NCI-H2081 (cell line): ENCODE data around the gene MCTP2.
"Not testable (repeated sequence)": the region's sequence is repeated elsewhere in the genome, so short reads cannot be mapped to it uniquely, and the experiment has no call there.

Experiments
- DNase-seq, 2 experiments: peaks; one replicate each; lab custom pipeline; 2025; lab: John Stamatoyannopoulos, UW

MCTP2 gene

DNA sequence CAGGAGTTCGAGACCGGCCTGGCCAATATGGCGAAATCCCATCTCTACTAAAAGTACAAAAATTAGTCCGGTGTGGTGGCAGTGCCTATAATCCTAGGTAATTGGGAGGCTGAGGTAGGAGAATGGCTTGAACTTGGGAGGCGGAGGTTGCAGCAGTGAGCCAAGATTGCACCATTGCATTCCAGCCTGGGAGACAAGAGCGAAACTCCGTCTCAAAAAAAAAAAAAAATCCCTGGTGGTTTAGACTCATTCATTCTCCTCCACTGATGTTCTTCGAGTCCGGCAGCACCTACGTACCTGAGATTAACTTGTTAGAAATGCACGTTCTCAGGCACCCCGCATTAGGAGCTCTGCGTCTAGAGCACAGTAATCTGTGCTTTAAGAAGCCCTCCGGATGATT is 3.7 kb downstream of the MCTP2 start:
- DNase-seq, result no peak

DNA sequence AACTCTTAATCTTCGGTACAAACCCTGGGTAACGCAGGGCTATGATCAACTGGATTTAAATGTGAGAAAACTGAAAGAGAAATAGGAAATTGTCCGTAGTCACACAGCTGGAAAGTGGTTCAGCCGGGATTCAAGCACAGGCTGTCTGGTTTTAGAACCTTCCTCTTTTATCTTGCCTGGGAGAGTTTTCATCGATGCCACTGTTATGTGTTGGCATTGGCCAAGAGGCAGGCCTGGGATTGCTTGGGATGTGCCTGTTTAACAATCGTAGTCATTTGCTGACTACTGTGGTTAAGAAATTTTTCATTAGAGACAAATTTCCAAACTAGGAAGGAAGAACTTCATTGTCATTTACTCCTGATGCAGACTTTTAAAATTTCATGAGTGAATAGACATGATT is 4.3 kb downstream of the MCTP2 start:
- no peak for DNase-seq

DNA sequence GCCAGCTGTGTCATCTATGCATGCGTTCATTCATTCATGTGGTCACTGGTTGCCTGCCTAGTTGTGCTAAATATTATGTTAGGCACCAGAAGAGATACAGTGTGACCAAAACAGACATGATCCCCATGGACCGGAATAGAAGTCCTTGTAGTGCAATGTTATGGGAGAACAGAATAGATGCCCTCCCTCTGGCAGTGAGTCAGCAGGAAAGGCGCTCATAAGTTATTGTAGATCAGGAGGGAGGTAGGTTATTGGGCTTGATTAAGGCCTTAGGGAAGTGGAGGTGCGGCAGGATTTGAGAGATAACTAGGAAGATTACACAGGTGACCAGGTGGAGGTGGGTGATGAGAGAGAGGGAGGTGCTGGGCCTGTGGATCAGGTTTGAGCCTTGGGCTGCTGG is 5.2 kb downstream of the MCTP2 start:
- no peak for DNase-seq

DNA sequence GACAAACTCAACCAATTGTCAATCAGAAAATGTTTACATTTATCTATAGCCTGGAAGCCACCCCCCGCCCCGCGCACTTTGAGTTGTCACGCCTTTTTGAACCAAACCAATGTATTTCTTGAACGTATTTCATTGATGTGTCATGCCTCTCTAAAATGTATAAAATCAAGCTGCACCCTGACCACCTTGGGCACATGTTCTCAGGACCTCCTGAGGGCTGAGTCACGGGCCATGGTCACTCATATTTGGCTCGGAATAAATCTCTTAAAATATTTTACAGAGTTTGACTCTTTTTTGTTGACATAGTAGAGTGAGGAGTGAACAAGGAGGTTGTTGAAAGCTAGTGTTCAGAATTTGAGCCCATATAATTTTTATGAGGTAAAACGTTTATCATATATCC is 6.5 kb downstream of the MCTP2 start:
- no peak for DNase-seq

DNA sequence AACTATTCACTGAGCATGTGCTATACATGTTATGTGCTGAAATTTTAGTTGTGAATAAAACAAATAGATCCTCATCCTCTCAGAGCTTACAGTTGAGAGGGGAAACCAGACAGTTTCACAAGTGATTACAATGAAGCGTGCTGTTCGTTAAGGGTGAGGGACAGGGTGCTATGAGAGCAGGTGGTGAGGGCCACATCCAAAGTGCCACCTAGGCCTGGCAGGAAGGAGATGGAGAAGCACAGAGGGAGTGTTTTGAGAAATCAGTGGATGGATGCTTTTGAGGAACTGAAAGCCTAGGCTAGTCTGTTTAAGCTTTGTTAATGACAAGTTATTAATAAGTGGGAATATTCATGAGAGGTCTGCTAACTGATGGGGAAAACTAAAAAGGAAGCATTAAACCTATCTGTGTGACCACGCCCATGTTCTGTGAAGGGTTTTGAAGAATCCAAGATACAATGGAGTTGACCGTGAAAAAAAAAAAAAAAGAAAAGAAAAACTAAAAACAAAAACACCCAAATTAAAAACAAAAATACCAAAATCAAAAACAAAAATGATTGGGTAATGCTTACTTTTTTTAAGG is 7.3 kb downstream of the MCTP2 start:
- no peak for DNase-seq

DNA sequence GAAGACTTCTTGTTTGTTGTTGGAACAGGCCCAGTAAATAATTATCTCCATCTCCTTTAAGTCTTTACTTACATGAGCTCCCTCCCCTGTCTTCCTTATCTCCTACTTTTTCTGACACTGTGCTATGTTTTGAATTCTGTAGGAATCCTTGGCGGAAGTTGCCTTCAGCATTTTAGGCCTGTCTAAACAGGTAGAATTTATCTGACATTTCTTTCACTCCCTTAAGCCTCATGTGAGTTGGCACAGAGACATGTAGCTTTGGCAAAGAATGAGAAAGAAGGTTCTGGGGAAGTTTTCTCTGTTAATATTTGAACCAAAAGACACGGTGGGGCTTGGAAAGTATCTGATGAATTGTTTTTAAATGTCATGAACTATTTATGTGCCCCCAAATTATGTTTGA is 8.1 kb downstream of the MCTP2 start:
- DNase-seq, result no peak

DNA sequence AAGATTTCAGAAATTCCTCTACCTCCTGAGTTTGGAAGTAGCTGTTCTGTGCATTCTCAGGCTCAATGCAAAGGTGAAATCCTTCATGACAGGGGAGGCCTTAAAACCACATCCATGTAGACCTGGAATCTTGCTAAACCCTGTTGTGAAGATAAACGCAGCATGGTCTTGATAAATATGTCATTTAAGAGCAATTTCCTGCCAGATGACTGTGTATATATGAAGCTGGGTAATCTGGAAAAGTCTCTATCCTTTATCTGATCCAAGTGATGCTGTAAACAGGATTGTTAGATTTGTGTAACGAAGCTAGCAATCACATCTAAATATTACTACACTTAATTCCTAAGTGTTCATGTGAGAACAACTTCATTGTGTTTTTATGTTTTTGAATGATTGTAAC is 9.1 kb downstream of the MCTP2 start:
- no peak for DNase-seq

DNA sequence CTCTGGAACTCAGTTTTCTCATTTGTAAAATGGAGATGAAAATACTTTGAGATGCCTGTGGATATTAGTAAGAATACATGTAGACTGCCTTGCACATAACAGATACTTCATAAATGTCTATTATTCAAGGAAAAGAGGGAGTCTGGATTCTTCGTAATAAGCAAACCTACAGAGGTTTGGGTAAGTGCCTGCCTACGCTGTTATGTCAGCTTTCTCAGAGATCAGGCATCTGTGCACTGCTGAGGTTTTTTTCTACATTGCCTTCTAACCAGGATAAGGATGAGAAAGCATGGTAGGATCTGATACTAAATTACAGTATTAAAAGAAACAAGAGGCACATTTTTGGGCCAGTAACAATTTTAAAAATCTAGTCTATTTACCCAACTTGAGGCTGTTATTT is 10.9 kb downstream of the MCTP2 start:
- no peak for DNase-seq

DNA sequence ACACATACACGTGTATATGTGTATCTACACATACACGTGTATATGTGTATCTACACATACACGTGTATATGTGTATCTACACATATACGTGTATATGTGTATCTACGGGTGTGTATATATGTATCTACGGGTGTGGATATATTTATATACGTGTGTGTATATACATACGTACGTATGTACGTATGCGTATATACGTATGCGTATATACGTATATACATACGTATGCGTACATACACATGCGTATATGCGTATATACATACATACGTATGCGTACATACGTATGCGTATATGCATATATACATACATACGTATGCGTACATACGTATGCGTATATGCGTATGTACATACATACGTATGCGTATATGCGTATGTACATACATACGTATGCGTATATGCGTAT is 11.6 kb downstream of the MCTP2 start:
- not testable (repeated sequence) for DNase-seq

DNA sequence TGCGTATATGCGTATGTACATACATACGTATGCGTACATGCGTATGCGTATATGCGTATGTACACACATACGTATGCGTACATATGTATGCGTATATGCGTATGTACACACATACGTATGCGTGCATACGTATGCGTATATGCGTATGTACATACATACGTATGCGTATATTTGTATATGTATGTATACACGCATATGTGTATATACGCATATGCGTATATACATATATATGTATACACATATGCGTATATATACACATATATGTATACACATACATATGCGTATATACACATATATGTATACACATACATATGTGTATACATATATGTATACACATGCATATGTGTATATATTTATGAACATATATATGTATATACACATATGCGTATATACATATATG is 12.1 kb downstream of the MCTP2 start:
- no peak for DNase-seq

DNA sequence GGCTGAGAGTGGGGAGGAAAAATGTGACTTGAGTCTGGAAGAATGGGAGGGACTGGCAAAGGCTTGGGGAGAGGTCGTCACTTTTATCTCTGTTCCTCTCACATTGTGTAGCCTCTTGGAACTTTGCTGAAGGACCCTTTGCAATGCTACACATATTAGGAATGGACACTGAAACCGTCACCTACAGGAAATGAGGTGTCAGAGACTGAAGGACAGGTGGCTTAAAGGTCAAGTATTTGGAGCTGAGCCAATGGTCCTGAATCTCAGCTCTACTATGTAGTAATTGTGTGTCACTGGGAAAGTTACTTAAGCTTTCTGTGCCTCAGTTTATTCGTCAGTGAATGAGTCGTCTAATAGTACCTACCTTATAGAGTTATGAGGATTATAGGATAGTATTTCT is 14.7 kb downstream of the MCTP2 start:
- no peak for DNase-seq

DNA sequence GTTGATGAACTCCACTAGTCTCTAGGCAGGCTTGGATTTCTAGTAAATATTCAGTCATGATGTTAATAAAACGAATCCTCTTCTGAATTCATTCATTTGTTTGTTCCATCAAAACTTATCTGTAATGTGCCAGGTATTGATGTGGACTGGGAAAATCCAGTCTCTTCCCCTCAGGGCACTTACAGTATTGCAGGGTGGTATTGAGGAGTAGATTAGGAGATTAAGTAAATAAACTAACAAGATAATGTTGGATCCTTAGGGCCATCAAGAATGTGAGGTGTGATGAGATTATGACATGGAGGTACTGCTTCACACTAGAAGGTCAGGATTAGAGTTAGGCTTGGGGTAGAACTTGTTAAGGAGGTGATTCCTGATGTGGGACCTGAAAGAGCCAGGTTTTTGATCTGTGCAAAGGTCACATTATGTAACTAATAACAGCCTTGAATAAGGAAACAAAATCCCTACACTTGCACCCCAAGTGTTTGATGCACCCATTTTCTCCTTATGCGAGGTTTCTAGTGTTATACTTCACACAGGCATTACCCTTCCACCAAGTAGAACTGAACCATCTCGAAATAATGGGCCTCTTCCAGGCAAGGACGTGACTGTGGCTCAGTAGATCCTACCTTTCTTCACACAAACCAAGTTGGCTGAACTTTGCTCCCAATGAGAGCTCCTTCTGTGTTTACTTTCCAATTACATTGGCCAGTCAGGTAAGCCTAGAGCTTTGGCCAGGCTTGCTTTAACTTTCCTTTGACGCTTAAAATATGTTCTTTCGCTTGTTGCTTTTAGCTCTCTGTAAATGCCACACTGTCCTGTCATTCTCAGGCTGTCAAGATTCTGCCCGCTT is 16.7 kb downstream of the MCTP2 start:
- DNase-seq, result no peak

DNA sequence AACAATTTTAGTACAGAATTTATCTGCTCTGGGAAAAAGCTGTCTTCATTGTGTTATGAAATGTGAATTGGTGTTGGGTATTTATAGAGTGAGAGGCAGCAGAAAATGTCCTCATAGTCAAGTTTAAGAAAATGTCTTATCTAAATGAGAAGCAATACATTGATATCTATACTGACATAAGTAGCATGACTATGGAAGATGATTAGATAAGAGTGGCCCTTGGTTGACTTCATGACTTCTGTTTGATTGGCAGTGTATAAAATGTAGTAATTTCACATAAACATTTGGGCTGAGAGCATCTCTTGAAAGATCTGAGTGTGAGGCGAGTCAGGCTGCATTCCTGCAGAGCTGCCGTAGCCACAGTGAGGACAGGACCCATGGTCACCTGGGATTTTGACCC is 19.4 kb downstream of the MCTP2 start:
- no peak for DNase-seq

DNA sequence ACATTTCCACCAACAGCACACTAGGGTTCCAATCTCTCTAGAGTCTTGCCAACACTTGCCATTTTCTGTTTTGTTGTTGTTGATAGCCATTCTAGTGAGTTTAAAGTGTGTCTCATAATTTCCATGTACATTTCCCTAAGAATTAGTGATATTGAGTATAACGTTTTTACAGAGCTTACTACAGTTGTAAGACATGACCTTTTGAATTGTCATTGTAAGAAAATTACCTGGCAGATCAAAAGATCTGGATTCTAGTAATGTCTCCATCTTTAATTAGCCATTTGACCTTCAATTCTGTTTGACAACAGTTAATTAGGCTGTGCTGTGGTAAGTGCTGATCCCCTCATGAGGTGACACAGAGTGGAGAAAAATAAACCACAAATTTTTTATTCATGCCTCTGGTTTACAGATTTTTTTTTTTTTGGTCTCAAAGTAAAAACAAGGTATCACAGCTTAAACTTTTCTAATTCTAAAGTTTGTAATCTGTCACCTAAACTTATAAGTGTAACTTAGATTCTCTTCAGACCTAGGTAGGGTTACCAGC is 20.9 kb downstream of the MCTP2 start:
- DNase-seq, result no peak

DNA sequence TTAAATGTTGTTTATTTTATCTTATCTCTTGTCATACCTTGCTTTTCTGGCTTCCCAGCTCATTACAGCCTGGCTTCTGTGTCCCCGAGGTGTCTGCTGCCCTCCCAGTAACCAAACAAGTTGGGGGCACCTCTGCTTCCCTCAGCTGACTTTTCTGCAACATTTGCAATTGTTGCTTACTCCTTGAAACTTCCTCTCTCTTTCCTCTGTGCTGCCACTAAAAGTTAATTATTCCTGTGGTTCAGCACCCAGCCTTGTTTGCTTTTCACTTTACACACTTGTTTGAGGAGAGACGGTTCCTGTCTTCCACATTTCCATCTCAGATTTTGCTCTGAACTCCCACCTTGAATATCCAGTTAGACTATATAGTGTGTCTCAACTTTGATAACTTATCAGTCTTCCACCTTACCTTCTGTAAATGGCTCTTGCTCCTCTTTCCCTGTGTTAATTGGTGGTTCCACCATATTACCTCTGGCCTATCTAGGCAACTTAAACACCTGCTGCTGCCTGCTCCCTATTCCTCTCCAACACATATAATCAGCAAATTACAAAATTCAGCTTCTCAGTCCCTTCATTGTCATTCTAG is 21.6 kb downstream of the MCTP2 start:
- DNase-seq, result no peak

DNA sequence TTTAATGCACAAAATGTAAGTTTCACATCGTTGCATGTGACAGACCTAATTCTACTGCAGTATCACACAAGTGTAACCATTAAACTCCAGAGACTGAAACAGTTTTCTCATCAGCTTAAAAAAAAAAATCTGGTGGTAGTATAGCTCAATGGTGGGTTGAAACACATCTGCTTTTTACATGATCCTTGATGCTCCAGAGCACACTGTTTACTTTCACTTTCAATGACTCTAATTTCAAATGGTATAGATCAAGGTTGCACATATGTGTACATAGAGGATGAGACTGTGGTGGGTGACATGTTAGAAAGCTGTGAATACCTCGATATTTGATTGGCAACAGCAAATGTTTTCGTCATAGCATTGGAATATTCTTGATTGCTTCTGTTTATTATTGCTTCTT is 22.4 kb downstream of the MCTP2 start:
- no peak for DNase-seq

DNA sequence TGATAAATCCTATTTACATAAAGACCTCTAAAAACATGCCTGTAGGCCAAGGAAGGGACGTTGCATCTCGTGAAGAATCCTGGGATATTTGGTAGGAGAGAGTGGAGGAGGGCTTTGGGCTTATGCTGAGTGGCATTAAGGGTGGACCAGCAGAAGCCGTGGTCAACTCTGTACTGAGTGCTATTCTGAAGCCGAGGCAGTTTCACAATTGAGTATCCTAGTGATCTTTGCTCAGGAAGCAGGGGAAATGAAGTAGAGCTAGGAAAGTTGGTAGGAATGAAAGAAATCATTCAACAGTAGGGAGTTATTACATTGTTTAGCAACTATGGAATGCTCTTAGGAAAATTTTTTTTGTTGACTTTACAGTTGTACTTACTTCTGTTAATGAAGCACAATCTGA is 24.2 kb downstream of the MCTP2 start:
- DNase-seq, result no peak

DNA sequence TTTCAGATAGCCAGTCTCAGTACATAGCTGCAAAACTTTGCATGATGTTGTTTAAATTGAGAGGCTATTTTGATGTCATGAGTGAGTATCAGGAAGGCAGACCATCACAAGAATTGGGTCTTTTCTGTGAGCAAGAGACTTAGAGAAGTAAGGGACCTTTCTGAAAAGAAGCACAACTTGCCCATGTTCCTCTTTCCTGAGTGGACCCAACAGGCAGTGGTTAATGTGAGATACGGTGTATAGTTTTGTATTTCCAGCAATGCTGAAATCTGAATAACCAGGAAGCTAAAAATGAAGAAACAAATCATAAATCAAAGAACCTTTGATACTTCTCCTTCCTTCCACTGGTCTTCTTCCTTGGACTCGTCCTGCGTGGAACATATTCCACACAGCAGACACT is 25.1 kb downstream of the MCTP2 start:
- DNase-seq, result no peak

DNA sequence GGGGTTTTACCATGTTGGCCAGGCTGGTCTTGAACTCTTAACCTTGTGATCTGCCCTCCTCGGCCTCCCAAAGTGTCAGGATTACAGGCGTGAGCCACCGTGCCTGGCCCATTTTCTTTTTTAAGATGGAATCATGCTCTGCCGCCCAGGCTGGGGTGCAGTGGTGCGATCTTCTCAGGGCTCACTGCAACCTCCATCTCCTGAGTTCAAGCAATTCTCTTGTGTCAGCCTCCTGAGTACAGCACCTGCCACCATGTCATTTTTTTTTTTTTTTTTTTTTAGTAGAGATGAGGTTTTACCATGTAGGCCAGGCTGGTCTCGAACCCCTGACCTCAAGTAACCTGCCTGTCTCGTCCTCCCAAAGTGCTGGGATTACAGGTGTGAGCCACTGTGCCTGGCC is 26.4 kb downstream of the MCTP2 start:
- not testable (repeated sequence) for DNase-seq

DNA sequence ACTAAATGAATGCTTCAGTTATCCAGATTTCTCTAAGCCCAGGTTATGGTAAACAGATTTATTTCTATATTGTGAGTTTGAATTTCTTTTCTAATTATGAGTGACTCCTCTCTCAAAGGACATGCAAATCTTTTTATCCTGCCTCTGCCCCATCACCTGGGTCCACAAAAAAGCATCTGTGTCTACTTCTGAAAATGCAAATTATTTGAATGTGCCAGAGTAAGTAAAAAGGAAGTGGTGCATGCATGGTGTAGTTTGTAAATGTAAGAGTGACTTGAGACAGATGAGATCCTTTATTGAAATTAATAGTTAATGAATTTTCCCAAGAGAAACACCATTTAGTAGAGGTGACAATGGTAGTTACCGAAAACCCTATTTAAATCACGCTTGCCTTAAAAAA is 26.9 kb downstream of the MCTP2 start:
- DNase-seq, result no peak

DNA sequence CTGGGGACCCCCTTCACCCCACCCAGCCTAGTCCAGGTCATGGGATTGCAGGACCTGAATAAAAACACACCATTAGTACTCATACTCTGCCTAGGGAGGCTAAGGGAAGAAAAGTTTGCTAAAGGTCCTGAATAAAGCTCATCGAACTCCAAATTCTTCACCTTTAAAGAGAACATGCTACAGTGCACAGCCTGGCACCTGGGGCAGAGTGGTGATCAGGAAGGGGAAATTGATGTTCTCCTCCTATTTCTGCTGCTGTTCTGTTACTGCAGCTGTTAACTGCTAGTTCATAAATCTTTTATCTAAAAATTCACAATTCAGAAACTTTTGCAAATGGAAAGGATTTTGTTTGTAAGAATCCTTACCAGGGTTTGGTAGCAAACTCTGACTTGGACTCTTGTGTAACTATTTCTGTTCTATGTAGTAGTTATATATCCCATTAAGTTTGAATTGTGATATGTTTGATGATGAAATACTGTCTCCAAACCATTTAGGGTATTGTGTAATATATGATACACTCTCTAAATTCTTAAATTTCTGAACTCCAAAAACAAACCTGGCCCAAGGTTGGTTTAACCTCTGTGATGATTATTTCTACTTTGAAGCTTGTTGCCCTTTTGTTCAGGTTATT is 27.9 kb downstream of the MCTP2 start:
- no peak for DNase-seq

DNA sequence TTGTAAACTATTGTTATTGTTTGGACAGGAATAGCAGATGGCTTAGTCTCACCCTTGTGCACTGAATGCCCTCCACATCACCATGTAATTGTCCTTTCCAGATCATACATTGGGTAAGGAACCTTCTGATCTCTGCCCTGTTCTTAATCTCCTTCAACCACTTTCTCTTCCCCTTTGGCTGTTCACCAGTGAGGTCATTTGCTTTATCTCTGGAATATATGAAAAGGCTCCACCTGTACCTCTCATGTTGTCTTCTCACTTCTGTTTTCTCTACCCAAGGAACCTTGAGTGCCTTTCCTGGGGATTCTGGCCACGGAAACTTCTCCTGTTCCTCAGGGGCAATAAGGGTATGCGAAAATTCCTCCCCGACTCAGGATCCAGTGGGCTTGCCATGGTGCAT is 28.5 kb downstream of the MCTP2 start:
- no peak for DNase-seq

DNA sequence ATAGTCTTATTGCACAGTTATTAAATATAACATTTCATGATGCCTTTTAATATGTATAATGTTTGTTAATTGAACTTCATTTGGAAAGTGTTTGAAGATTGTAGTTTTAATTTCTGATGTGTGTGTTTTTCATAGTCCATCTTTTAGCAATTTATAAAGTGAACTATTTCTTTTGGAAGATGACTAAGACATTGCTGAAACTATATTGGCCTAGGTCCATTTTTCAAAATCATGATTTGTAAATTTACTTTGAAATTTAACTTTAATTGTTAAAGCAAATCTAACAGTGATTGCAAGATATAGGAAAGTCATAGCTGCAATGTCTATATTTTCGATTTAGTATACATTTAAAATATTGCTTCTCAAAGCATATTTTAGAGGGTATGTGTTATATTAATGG is 30.8 kb downstream of the MCTP2 start:
- no peak for DNase-seq
